HAP-1 (cell line): ENCODE data around the gene ACOT9.

Experiments
- DNase-seq, 2 experiments: peaks; one replicate each; pipeline ENCODE4 v3.0.0-alpha.2; 2016 to 2020; ENCODE audit warnings: low spot score in 2 of 2
- H3K27me3 ChIP-seq: fragments of 250-450 bp; sonication (Bioruptor Pico); 2 replicates; pipeline ENCODE4 v1.5.1; 2020; ENCODE audit warnings: low read depth, mild to moderate bottlenecking, moderate library complexity
- H3K36me3 ChIP-seq: fragments of 250-450 bp; sonication (Bioruptor Pico); replicated peaks from 2 replicates; pipeline ENCODE4 v1.5.1; 2020; ENCODE audit warnings: mild to moderate bottlenecking
- H3K4me1 ChIP-seq: fragments of 250-450 bp; sonication (Bioruptor Pico); 2 replicates; pipeline ENCODE4 v1.5.1; 2020; ENCODE audit warnings: mild to moderate bottlenecking
- H3K4me3 ChIP-seq: fragments of 250-450 bp; sonication (Bioruptor Pico); 2 replicates; pipeline ENCODE4 v1.5.1; 2020; ENCODE audit warnings: mild to moderate bottlenecking, moderate library complexity
- H3K9me3 ChIP-seq: fragments of 250-450 bp; sonication (Bioruptor Pico); 2 replicates; pipeline ENCODE4 v1.5.1; 2020; ENCODE audit warnings: mild to moderate bottlenecking, moderate library complexity
- in situ Hi-C: fragments of 300-500 bp; cut with MboI; formaldehyde crosslinking; loops from 3 replicates; pipeline ENCODE4 v1.14.3; 2020; ENCODE audit warnings: low sequenced_read_pairs, inconsistent platforms, mixed read lengths

Gene ACOT9

GRCh38 chrX:23742697-23743622 lies at the start of gene ACOT9:
Gene ACOT9 (minus strand): TSS chrX:23743276. CDS start chrX:23743144, 132 bp downstream.
- Histone ChIP-seq H3K4me3 (peak within 1 kb of the TSS; percentile 97), H3K9me3 (no peaks in the 10 kb centered on the region), H3K27me3 (no peaks in the 10 kb centered on the region), H3K4me1 (peaks cover 12% of the 10 kb centered on the region), H3K36me3 (no peaks in the 10 kb centered on the region)
- DNase-seq: peak; percentile 94 to 97
- in situ Hi-C loops: no loop called here

- no peak for DNase-seq
- no peak overlapping the region for H3K4me3 ChIP-seq
- peaks cover 4% of the 10 kb centered on the region for H3K4me1 ChIP-seq
- no peaks in the 10 kb centered on the region for H3K27me3 ChIP-seq
- in situ Hi-C loops: no loop called here
- H3K9me3 ChIP-seq: no peaks in the 10 kb centered on the region
- peaks cover 11% of the 10 kb centered on the region for H3K36me3 ChIP-seq
Measured at GRCh38 chrX:23790155-23790497, 47.0 kb upstream of the ACOT9 start.

GRCh38 chrX:23789386-23790154 lies 46.5 kb upstream of the ACOT9 start:
- Histone ChIP-seq H3K9me3 (no peaks in the 10 kb centered on the region), H3K4me3 (no peak overlapping the region), H3K27me3 (no peaks in the 10 kb centered on the region), H3K4me1 (peaks cover 4% of the 10 kb centered on the region), H3K36me3 (peaks cover 12% of the 10 kb centered on the region)
- no peak for DNase-seq
- in situ Hi-C loops: loop anchor here (10.0 kb wide), 1 partner anchor 115 kb away; the partner anchor contains the start of genes APOO and CXorf58

- Histone ChIP-seq H3K4me1 (peaks cover 7% of the 10 kb centered on the region), H3K9me3 (no peaks in the 10 kb centered on the region), H3K36me3 (peaks cover 12% of the 10 kb centered on the region), H3K27me3 (no peaks in the 10 kb centered on the region), H3K4me3 (no peak overlapping the region)
- in situ Hi-C loops: loop anchor here (10.0 kb wide), 1 partner anchor 116 kb away; the partner anchor contains the start of genes APOO and CXorf58
- DNase-seq: no peak
Measured at GRCh38 chrX:23788946-23789345, 45.9 kb upstream of the ACOT9 start.

GRCh38 chrX:23788521-23788920 lies 45.4 kb upstream of the ACOT9 start:
- no peak for DNase-seq
- H3K36me3 ChIP-seq: peaks cover 12% of the 10 kb centered on the region
- in situ Hi-C loops: loop anchor here (10.0 kb wide), 1 partner anchor 116 kb away; the partner anchor contains the start of genes APOO and CXorf58
- H3K4me1 ChIP-seq: peaks cover 8% of the 10 kb centered on the region
- no peaks in the 10 kb centered on the region for H3K9me3 ChIP-seq
- no peaks in the 10 kb centered on the region for H3K27me3 ChIP-seq
- H3K4me3 ChIP-seq: no peak overlapping the region

GRCh38 chrX:23787745-23788118 lies 44.7 kb upstream of the ACOT9 start:
- Histone ChIP-seq H3K4me1 (peaks cover 8% of the 10 kb centered on the region), H3K36me3 (peaks cover 12% of the 10 kb centered on the region), H3K9me3 (no peaks in the 10 kb centered on the region), H3K4me3 (no peak overlapping the region), H3K27me3 (no peaks in the 10 kb centered on the region)
- in situ Hi-C loops: loop anchor here (10.0 kb wide), 1 partner anchor 117 kb away; the partner anchor contains the start of genes APOO and CXorf58
- DNase-seq: no peak

GRCh38 chrX:23786268-23786815 lies 43.3 kb upstream of the ACOT9 start:
- Histone ChIP-seq H3K4me1 (peaks cover 19% of the 10 kb centered on the region), H3K27me3 (no peaks in the 10 kb centered on the region), H3K4me3 (no peak overlapping the region), H3K36me3 (peaks cover 12% of the 10 kb centered on the region), H3K9me3 (no peaks in the 10 kb centered on the region)
- in situ Hi-C loops: loop anchor here (10.0 kb wide), 1 partner anchor 118 kb away; the partner anchor contains the start of genes APOO and CXorf58
- DNase-seq: no peak

GRCh38 chrX:23785580-23785979 lies 42.5 kb upstream of the ACOT9 start:
- Histone ChIP-seq H3K4me3 (no peak overlapping the region), H3K27me3 (no peaks in the 10 kb centered on the region), H3K36me3 (peaks cover 12% of the 10 kb centered on the region), H3K9me3 (no peaks in the 10 kb centered on the region), H3K4me1 (peaks cover 22% of the 10 kb centered on the region)
- no peak for DNase-seq
- in situ Hi-C loops: loop anchor here (10.0 kb wide), 1 partner anchor 119 kb away; the partner anchor contains the start of genes APOO and CXorf58

GRCh38 chrX:23784470-23785331 lies 41.6 kb upstream of the ACOT9 start:
- in situ Hi-C loops: loop anchor here (10.0 kb wide), 1 partner anchor 120 kb away; the partner anchor contains the start of genes APOO and CXorf58
- H3K4me3 ChIP-seq: peak overlapping the region; percentile 69

GRCh38 chrX:23783589-23784469 lies 40.8 kb upstream of the ACOT9 start:
- Histone ChIP-seq H3K36me3 (peaks cover 12% of the 10 kb centered on the region), H3K4me3 (peak overlapping the region; percentile 69), H3K27me3 (no peaks in the 10 kb centered on the region), H3K4me1 (peaks cover 22% of the 10 kb centered on the region), H3K9me3 (no peaks in the 10 kb centered on the region)
- DNase-seq: peak in 1 of 2 experiments; percentile 41
- in situ Hi-C loops: loop anchor here (10.0 kb wide), 1 partner anchor 121 kb away; the partner anchor contains the start of genes APOO and CXorf58

More at GRCh38 chrX:23784470-23785331, 41.6 kb upstream of the ACOT9 start:
- Histone ChIP-seq H3K9me3 (no peaks in the 10 kb centered on the region), H3K27me3 (no peaks in the 10 kb centered on the region), H3K4me1 (peaks cover 22% of the 10 kb centered on the region), H3K36me3 (peaks cover 12% of the 10 kb centered on the region)
- no peak for DNase-seq

- peaks cover 18% of the 10 kb centered on the region for H3K4me1 ChIP-seq
- no peaks in the 10 kb centered on the region for H3K27me3 ChIP-seq
- peak within 1 kb of the TSS; percentile 69 for H3K4me3 ChIP-seq
- H3K9me3 ChIP-seq: no peaks in the 10 kb centered on the region
- DNase-seq: peak; percentile 98 to 100
- in situ Hi-C loops: loop anchor here (10.0 kb wide), 1 partner anchor 122 kb away; the partner anchor contains the start of genes APOO and CXorf58
- H3K36me3 ChIP-seq: peaks cover 12% of the 10 kb centered on the region
Measured at GRCh38 chrX:23782863-23783588, 40.0 kb upstream of the ACOT9 start, which contains the start of gene SAT1. Gene SAT1 (plus strand): TSS chrX:23783173. CDS start chrX:23783352, 179 bp downstream.
